PC-3 (cell line): Measurements from ENCODE around the gene FAM118B. TPM values are rescaled to one million over a fixed set of nuclear protein-coding genes. Genes with fewer than 3 reads are reported as not detected.

Experiments
- ATAC-seq: fragments of 200-7000 bp; cut with Tn5 transposase; 2 replicates; pipeline ENCODE4 v1.9.1; 2020; ENCODE audit warnings: mild to moderate bottlenecking, moderate library complexity
- BruUV-seq: library from RNA; stranded (reverse); fragments of 400-500 nt; replicated peaks from 2 replicates; lab custom pipeline; 2021; lab: Mats Ljungman, UMichigan
- CTCF ChIA-PET: fragments of 300-600 bp; sonication (Branson Sonifier 250); formaldehyde crosslinking; loops from one replicate; lab custom pipeline; 2022; ENCODE audit warnings: antibody characterized with exemption; lab: Charles Lee
- POLR2A ChIA-PET: fragments of 300-600 bp; sonication (Branson Sonifier 250); formaldehyde crosslinking; loops from one replicate; lab custom pipeline; 2022; ENCODE audit warnings: antibody characterized with exemption; ENCODE audit not compliant: unreplicated experiment; lab: Charles Lee
- DNase-seq: peaks from one replicate; pipeline ENCODE4 v3.0.0-alpha.2; 2015
- H2AFZ ChIP-seq: fragments of 300-600 bp; sonication (generic); 2 replicates; pipeline ENCODE4 v1.6.0; 2016; ENCODE audit warnings: antibody characterized with exemption, low read length
- H3F3A ChIP-seq: fragments of 300-600 bp; sonication (generic); one replicate; pipeline ENCODE4 v1.6.0; 2017; ENCODE audit warnings: antibody characterized with exemption, low read length, control low read depth, mild to moderate bottlenecking; ENCODE audit not compliant: unreplicated experiment
- H3K27ac ChIP-seq: fragments of 300-600 bp; sonication (generic); 2 replicates; pipeline ENCODE4 v1.5.1; 2016; ENCODE audit warnings: mild to moderate bottlenecking, low read length
- H3K27me3 ChIP-seq: fragments of 300-600 bp; sonication (generic); 2 replicates; pipeline ENCODE4 v1.6.1; 2016; ENCODE audit warnings: low read length, mixed read lengths
- H3K36me3 ChIP-seq: fragments of 300-600 bp; sonication (generic); 2 replicates; pipeline ENCODE4 v1.6.1; 2016; ENCODE audit warnings: low read depth, mixed run types, low read length, mixed read lengths
- H3K4me1 ChIP-seq: fragments of 300-600 bp; sonication (generic); 2 replicates; pipeline ENCODE4 v1.5.1; 2016; ENCODE audit warnings: low read length; ENCODE audit not compliant: insufficient read depth
- H3K4me2 ChIP-seq: fragments of 300-600 bp; sonication (generic); 2 replicates; pipeline ENCODE4 v1.6.0; 2016; ENCODE audit warnings: low read length
- H3K4me3 ChIP-seq: fragments of 300-600 bp; sonication (generic); 2 replicates; pipeline ENCODE4 v1.5.1; 2016; ENCODE audit warnings: mild to moderate bottlenecking, low read length, mixed read lengths
- H3K79me2 ChIP-seq: fragments of 300-600 bp; sonication (generic); 2 replicates; pipeline ENCODE4 v1.6.1; 2017; ENCODE audit warnings: low read length, mixed read lengths
- H3K9ac ChIP-seq: fragments of 300-600 bp; sonication (generic); 2 replicates; pipeline ENCODE4 v1.6.0; 2016; ENCODE audit warnings: mild to moderate bottlenecking, low read length
- H3K9me2 ChIP-seq: fragments of 300-600 bp; sonication (generic); replicated peaks from 2 replicates; pipeline ENCODE4 v1.6.1; 2016; ENCODE audit warnings: mixed run types, low read length, mixed read lengths
- H3K9me3 ChIP-seq: fragments of 300-600 bp; sonication (generic); 2 replicates; pipeline ENCODE4 v1.6.1; 2016; ENCODE audit warnings: low read length, mixed read lengths
- H4K20me1 ChIP-seq: fragments of 300-600 bp; sonication (generic); 2 replicates; pipeline ENCODE4 v1.6.1; 2016; ENCODE audit warnings: low read length, mixed read lengths
- EZH2 ChIP-seq: fragments of 300-600 bp; sonication (generic); IDR thresholded peaks from one replicate; pipeline ENCODE4 v1.6.1; 2017; ENCODE audit warnings: antibody characterized with exemption, mild to moderate bottlenecking, low read length; ENCODE audit not compliant: unreplicated experiment
- EZH2phosphoT487 ChIP-seq: fragments of 300-600 bp; sonication (generic); IDR thresholded peaks from 2 replicates; pipeline ENCODE4 v1.6.1; 2018; ENCODE audit warnings: mild to moderate bottlenecking, antibody characterized with exemption, low read length, borderline replicate concordance
- intact Hi-C: fragments of 100-400 bp; cut with micrococcal nuclease; formaldehyde crosslinking; loops from 2 replicates; pipeline ENCODE4 v1.9.0; 2023
- total RNA-seq: library from RNA; depleted of rRNA; stranded (reverse); fragments of >200 nt; gene quantifications from 2 replicates; pipeline ENCODE4 v1.2.3, GENCODE V29; 2014
- TF ChIP-seq, protein P1 (sequence below): fragments of 300-600 bp; sonication (generic); conservative IDR thresholded peaks from 2 replicates; pipeline ENCODE4 v1.5.1; 2017; ENCODE audit warnings: antibody characterized with exemption, low read depth, mild to moderate bottlenecking, low read length

FAM118B gene
- total RNA-seq, 1 experiment from 2014 or later = 24.3 TPM

DNA sequence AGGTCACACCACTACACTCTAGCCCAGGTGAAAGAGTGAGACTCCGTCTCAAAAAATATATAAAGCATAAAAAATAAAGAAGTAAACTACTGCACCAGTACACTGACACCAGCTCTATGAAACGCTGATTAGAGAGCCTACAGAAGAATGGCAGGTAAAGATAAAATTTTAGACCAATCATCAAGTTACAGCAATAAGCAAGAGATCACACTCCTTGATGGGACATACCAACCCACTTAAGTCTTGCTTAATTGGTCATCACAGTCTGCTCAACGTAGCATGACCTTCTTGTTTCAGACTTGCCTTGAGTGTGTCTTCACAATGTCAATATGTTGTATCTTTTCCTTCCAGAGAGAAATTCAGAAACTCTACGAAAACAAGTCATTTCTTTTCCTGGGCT, 44.6 kb downstream of the FAM118B start:
- no peak overlapping the region for H2AFZ ChIP-seq
- ChIA-PET CTCF (no interaction called here), POLR2A (interaction anchor here (0.6 kb wide), 1 partner anchor 44 kb away, joined by 3 read pairs; the partner anchor contains the start of gene FAM118B)
- H4K20me1 ChIP-seq = no peaks in the 10 kb centered on the region
- no peaks in the 10 kb centered on the region for H3K9me2 ChIP-seq
- H3K9me3 ChIP-seq = no peaks in the 10 kb centered on the region
- ATAC-seq = no peak
- intact Hi-C loops = no loop called here
- peaks cover 21% of the 10 kb centered on the region for H3K36me3 ChIP-seq
- H3K27ac ChIP-seq = no peak overlapping the region
- H3K9ac ChIP-seq = no peak overlapping the region
- H3K4me1 ChIP-seq = no peaks in the 10 kb centered on the region
- no peak for DNase-seq
- TF ChIP-seq, protein P1, sequence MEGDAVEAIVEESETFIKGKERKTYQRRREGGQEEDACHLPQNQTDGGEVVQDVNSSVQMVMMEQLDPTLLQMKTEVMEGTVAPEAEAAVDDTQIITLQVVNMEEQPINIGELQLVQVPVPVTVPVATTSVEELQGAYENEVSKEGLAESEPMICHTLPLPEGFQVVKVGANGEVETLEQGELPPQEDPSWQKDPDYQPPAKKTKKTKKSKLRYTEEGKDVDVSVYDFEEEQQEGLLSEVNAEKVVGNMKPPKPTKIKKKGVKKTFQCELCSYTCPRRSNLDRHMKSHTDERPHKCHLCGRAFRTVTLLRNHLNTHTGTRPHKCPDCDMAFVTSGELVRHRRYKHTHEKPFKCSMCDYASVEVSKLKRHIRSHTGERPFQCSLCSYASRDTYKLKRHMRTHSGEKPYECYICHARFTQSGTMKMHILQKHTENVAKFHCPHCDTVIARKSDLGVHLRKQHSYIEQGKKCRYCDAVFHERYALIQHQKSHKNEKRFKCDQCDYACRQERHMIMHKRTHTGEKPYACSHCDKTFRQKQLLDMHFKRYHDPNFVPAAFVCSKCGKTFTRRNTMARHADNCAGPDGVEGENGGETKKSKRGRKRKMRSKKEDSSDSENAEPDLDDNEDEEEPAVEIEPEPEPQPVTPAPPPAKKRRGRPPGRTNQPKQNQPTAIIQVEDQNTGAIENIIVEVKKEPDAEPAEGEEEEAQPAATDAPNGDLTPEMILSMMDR = no peak
- no peak for TF ChIP-seq EZH2phosphoT487
- no peak for TF ChIP-seq EZH2
- no TSS peak for BruUV-seq
- peaks cover 5% of the 10 kb centered on the region for H3F3A ChIP-seq
- H3K4me3 ChIP-seq = no peak overlapping the region
- no peaks in the 10 kb centered on the region for H3K27me3 ChIP-seq
- H3K4me2 ChIP-seq = no peak overlapping the region
- H3K79me2 ChIP-seq = no peaks in the 10 kb centered on the region

DNA sequence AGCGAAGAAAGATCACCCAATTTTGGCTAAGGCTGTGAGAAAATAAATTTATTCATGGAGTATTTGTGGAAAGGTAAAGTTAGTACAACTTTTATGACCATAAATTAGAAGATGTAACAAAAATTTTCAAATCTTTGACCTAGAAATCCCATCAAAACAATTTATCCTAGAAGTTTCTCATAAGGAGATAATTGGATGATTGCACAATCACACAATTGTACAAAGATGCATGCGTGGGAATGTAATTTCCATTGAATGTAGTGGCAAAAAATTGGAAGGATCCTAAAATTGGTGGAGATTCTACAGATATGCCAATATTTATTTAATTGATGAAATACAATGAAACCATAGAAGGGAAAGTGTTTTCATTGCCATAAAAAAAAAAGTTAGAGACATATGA, 45.6 kb downstream of the FAM118B start:
- H3K4me3 ChIP-seq = no peak overlapping the region
- DNase-seq (no peak), ATAC-seq (no peak)
- no peaks in the 10 kb centered on the region for H3K79me2 ChIP-seq
- H2AFZ ChIP-seq = no peak overlapping the region
- ChIA-PET POLR2A (no interaction called here), CTCF (no interaction called here)
- no peaks in the 10 kb centered on the region for H3K4me1 ChIP-seq
- no peak overlapping the region for H3K9ac ChIP-seq
- BruUV-seq = no TSS peak
- no peaks in the 10 kb centered on the region for H3K9me2 ChIP-seq
- no peak for TF ChIP-seq EZH2
- no peak for TF ChIP-seq EZH2phosphoT487
- TF ChIP-seq, protein P1 = no peak
- no peaks in the 10 kb centered on the region for H4K20me1 ChIP-seq
- H3K4me2 ChIP-seq = no peak overlapping the region
- intact Hi-C loops = no loop called here
- H3F3A ChIP-seq = peaks cover 5% of the 10 kb centered on the region
- no peaks in the 10 kb centered on the region for H3K27me3 ChIP-seq
- peaks cover 25% of the 10 kb centered on the region for H3K36me3 ChIP-seq
- H3K27ac ChIP-seq = no peak overlapping the region
- no peaks in the 10 kb centered on the region for H3K9me3 ChIP-seq

GRCh38 chr11:126257764-126258163, 46.2 kb downstream of the FAM118B start:
- Histone ChIP-seq H3K9me3 (no peaks in the 10 kb centered on the region), H2AFZ (no peak overlapping the region), H3K4me1 (no peaks in the 10 kb centered on the region), H3K79me2 (no peaks in the 10 kb centered on the region), H3F3A (peaks cover 5% of the 10 kb centered on the region), H3K4me3 (no peak overlapping the region), H3K27ac (no peak overlapping the region), H3K9me2 (no peaks in the 10 kb centered on the region), H4K20me1 (no peaks in the 10 kb centered on the region), H3K4me2 (no peak overlapping the region), H3K36me3 (peaks cover 27% of the 10 kb centered on the region), H3K9ac (no peak overlapping the region), H3K27me3 (no peaks in the 10 kb centered on the region)
- BruUV-seq = no TSS peak
- intact Hi-C loops = no loop called here
- CTCF ChIA-PET = no interaction called here
- TF ChIP-seq EZH2phosphoT487 = no peak
- TF ChIP-seq, protein P1 = no peak
- DNase-seq (no peak), ATAC-seq (peak; percentile 63)
- POLR2A ChIA-PET = no interaction called here
